NCI-H345 (cell line): ENCODE results near the gene TRIM64.
"Not testable (repeated sequence)": the region's sequence is repeated elsewhere in the genome, so short reads cannot be mapped to it uniquely, and the experiment has no call there.

ENCODE experiments used
- DNase-seq: peaks from one replicate; lab custom pipeline; 2025; lab: John Stamatoyannopoulos, UW

TRIM64 gene

GRCh38 chr11:89965737-89966136 is at the start of gene TRIM64:
TRIM64 (plus strand) TSS chr11:89966037; CDS start chr11:89968504, 2,467 bp downstream.
- DNase-seq, result not testable (repeated sequence)

- DNase-seq, result no peak
Observed at GRCh38 chr11:89922195-89922660, 43.6 kb upstream of the TRIM64 start, which contains the start of gene TRIM49D1. TRIM49D1 (minus strand) TSS chr11:89922245; CDS start chr11:89917710, 4,535 bp downstream.

- not testable (repeated sequence) for DNase-seq
Observed at GRCh38 chr11:89923764-89924163, 42.1 kb upstream of the TRIM64 start, which contains the start of gene TRIM49D2. TRIM49D2 (plus strand) TSS chr11:89924064; CDS start chr11:89926762, 2,698 bp downstream.

- DNase-seq, result not testable (repeated sequence)
Observed at GRCh38 chr11:89960833-89961232, 5.0 kb upstream of the TRIM64 start.
